ENCODE measurements around the gene COG1.

The COG1 gene

DNA sequence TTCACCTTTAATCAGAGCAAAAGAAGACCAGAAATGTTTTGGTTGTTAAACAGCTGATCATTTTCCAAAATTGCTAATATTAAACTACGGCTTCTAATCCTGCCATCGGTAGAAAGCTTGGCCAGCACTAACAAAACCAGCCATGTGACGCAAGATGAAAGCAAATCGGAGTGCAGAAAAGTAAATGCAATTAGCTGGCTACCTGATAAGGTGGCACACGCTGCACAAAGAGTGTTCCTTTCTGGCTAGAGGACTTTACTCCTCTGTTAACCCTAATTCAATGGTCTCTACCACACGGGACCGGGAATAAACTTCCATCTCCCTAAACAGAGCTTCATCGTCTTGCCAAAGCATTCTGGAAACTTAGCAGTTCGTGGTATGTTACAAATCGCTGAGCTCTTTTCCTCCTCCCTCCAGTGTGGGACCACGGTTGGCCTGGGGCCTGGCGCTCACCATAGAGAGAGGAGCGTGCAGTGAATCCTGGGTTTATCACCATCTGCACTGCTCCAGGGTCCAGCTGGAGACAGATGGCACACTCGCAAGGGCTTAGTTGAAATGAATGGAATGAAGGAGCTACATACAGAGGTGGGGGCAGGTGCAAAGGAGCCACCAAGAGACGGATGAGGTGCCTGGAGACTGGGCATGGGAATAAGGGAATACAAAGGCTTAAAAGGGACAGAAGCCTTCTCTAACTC lies 10.1 kb upstream of the COG1 start:
- TF ChIP-seq, protein P1, sequence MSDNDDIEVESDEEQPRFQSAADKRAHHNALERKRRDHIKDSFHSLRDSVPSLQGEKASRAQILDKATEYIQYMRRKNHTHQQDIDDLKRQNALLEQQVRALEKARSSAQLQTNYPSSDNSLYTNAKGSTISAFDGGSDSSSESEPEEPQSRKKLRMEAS (IDR thresholded peaks at IDR 0.05; ENCODE audit: low read depth, low read length) = no peak
- TF ChIP-seq POLR2A (IDR thresholded peaks at IDR 0.05; ENCODE audit: extremely low read depth, insufficient read length) = no peak
- TF ChIP-seq, protein P2, sequence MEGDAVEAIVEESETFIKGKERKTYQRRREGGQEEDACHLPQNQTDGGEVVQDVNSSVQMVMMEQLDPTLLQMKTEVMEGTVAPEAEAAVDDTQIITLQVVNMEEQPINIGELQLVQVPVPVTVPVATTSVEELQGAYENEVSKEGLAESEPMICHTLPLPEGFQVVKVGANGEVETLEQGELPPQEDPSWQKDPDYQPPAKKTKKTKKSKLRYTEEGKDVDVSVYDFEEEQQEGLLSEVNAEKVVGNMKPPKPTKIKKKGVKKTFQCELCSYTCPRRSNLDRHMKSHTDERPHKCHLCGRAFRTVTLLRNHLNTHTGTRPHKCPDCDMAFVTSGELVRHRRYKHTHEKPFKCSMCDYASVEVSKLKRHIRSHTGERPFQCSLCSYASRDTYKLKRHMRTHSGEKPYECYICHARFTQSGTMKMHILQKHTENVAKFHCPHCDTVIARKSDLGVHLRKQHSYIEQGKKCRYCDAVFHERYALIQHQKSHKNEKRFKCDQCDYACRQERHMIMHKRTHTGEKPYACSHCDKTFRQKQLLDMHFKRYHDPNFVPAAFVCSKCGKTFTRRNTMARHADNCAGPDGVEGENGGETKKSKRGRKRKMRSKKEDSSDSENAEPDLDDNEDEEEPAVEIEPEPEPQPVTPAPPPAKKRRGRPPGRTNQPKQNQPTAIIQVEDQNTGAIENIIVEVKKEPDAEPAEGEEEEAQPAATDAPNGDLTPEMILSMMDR (IDR thresholded peaks at IDR 0.05; ENCODE audit: low read depth, low read length) = no peak
- no peak for TF ChIP-seq MYC (IDR thresholded peaks at IDR 0.05; ENCODE audit: low read depth, low read length)
- no peak for DNase-seq (ENCODE audit: low read depth)
- no peak overlapping the region for H3K4me3 ChIP-seq (ENCODE audit: low read depth, low read length)

DNA sequence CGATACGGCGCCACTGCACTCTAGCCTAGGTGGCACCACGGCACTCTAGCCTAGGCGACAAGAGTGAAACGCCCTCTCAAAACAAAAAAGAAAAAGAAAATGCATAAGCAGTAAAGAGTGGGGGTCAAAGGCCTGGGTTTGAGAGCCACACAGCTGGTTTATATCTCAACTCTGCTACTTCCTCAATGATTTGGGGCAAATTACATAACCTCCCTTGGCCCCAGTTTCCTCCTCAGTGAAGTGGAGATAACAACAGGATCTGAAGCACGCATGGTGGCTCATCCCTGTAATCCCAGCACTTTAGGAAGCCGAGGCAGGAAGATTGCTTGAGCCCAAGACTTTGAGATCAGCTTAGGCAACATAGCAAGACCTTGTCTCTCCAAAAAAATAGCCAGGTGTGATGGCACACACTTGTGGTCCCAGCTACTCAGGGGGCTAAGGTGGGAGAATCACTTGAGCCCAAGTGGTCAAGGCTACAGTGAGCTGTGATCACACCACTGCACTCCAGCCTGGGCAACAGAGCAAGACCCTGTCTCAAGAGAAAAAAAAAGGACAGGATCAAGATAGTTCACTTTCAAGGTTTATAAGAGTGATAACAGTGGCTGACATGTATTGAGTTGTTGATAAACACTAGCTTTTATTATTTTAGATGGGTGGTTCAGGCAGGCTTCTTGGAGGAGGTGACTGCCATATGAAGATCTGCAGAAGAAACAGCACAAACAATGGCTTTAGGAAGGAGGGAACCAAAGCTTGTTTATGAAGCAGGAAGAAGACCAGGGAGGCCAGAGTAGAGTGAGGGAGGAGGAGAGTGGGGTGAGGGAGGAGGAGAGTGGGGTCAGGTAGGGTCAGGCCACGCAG lies 8.5 kb upstream of the COG1 start:
- TF ChIP-seq, protein P2 (IDR thresholded peaks at IDR 0.05; ENCODE audit: low read depth, low read length) = no peak
- TF ChIP-seq, protein P1 (IDR thresholded peaks at IDR 0.05; ENCODE audit: low read depth, low read length) = no peak
- DNase-seq (ENCODE audit: low read depth) = peak; percentile 76
- H3K4me3 ChIP-seq (ENCODE audit: low read depth, low read length) = no peak overlapping the region

DNA sequence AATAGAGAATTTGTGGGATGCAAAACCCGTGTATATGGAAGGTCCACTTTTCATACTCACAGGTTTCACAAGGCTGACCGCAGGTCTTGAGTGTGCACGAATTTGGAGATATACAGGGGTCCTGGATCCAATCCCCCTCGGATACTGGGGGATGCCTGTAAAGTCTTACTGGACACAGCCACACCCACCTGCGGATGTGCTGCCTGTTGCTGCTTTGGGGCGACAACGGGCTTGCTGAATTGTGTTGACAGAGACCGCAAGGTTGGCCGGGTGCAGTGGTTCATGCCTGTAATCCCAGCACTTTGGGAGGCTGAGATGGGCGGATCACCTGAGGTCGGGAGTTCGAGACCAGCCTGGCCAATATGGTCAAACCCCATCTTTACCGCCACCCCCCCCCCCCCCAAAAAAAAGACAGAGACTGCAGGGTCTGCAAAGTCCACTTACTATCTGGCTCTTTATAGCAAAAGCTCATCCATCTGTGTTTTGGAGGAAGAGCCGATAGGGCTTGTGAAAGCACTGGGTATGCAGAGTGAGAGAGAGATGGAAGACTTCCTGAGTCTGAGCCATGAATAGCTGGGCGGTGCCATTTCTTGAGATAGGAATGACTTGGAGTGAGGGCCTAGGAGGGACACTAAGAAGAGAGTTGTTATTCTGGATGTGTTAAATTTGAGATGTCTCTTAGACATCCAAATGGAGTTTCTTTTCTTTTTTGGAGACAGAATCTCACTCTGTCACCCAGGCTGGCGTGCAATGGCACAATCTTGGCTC lies 6.4 kb upstream of the COG1 start:
- TF ChIP-seq, protein P2 (IDR thresholded peaks at IDR 0.05; ENCODE audit: low read depth, low read length) = no peak
- TF ChIP-seq, protein P1 (IDR thresholded peaks at IDR 0.05; ENCODE audit: low read depth, low read length) = no peak
- TF ChIP-seq POLR2A (IDR thresholded peaks at IDR 0.05; ENCODE audit: extremely low read depth, insufficient read length) (no peak), MYC (IDR thresholded peaks at IDR 0.05; ENCODE audit: low read depth, low read length) (no peak)
- H3K4me3 ChIP-seq (ENCODE audit: low read depth, low read length) = no peak overlapping the region
- DNase-seq (ENCODE audit: low read depth) = no peak

DNA sequence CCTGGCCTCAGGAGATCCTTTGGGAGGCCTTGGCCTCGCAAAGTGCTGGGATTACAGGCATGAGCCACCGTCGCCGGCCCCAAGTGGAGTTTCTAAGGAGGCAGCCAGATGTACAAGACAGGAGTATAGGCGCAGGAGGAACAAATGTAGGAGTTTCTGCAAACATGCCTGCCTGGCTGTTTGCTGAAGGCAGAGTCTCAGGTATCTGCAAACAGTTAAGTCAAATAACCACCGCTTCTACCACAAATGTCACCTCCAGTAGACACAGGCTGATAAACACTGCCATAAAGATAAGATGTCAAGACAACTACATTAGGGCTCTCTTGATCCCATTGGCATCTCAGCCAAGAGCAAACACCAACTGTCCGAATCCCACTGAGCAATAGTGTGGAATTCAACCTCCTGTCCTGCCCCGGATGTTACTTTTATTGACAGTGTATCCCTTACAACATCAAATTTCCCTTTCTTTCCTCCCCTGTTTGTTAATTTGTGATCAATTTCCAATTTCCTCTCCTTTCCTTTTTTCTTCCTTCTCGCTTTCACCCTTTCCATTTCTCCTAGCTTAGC lies 5.6 kb upstream of the COG1 start:
- no peak for DNase-seq (ENCODE audit: low read depth)
- TF ChIP-seq MYC (IDR thresholded peaks at IDR 0.05; ENCODE audit: low read depth, low read length) (no peak), POLR2A (IDR thresholded peaks at IDR 0.05; ENCODE audit: extremely low read depth, insufficient read length) (no peak)
- TF ChIP-seq, protein P1 (IDR thresholded peaks at IDR 0.05; ENCODE audit: low read depth, low read length) = no peak
- TF ChIP-seq, protein P2 (IDR thresholded peaks at IDR 0.05; ENCODE audit: low read depth, low read length) = no peak
- no peak overlapping the region for H3K4me3 ChIP-seq (ENCODE audit: low read depth, low read length)

DNA sequence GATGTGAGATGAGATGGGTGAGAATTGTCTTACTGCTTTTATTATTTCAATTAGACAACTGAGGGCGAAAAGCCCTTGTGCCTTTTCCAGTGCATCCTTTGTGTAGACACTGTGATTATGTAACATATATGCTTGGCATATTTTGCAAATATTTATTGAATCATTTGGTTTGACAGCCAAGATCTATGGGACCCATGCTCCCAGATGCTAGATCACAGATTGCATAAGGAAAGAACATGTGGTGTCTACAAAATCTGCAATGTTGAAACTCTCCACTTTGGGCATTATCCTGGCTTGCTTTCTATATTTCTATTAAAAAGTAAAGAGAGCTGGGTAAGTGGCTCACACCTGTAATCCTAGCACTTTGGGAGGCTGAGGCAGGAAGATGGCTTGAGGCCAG lies 4.8 kb upstream of the COG1 start:
- TF ChIP-seq, protein P1 (IDR thresholded peaks at IDR 0.05; ENCODE audit: low read depth, low read length) = no peak
- no peak for TF ChIP-seq POLR2A (IDR thresholded peaks at IDR 0.05; ENCODE audit: extremely low read depth, insufficient read length)
- TF ChIP-seq MYC (IDR thresholded peaks at IDR 0.05; ENCODE audit: low read depth, low read length) = no peak
- TF ChIP-seq, protein P2 (IDR thresholded peaks at IDR 0.05; ENCODE audit: low read depth, low read length) = no peak
- H3K4me3 ChIP-seq (ENCODE audit: low read depth, low read length) = no peak overlapping the region
- DNase-seq (ENCODE audit: low read depth) = no peak
